Motor neuron (in vitro differentiated cells): ENCODE measurements around the gene PTPRT. TPM values are rescaled to one million over a fixed set of nuclear protein-coding genes. Genes with fewer than 3 reads are reported as not detected.
A peak's percentile ranks its signal among the peaks of the same experiment; 100 is the strongest.

ENCODE experiments used
- ATAC-seq, 8 experiments: fragments of 200-7000 bp; cut with Tn5 transposase; replicated peaks in 6 of 8; 2 replicates each; pipeline ENCODE4 v1.8.0; 2021; ENCODE audit warnings: mild to moderate bottlenecking in 8 of 8, moderate library complexity in 8 of 8
- H3K27ac ChIP-seq, 2 donors: fragments of 250-450 bp; sonication (Bioruptor Pico); 2 replicates each; pipeline ENCODE4 v1.9.0; 2021; ENCODE audit warnings: antibody characterized with exemption in 2 of 2, mild to moderate bottlenecking in 2 of 2, moderate library complexity in 1 of 2
- H3K4me1 ChIP-seq, 2 donors: fragments of 250-450 bp; sonication (Bioruptor Pico); replicated peaks in 1 of 2; 2 replicates each; pipeline ENCODE4 v1.6.1; 2021; ENCODE audit warnings: antibody characterized with exemption in 2 of 2, mild to moderate bottlenecking in 2 of 2, moderate library complexity in 1 of 2
- H3K4me3 ChIP-seq, 5 donors: fragments of 250-450 bp; sonication (Bioruptor Pico); 2 replicates each; pipeline ENCODE4 v1.9.0; 2021; ENCODE audit warnings: antibody characterized with exemption in 5 of 5, mild to moderate bottlenecking in 5 of 5, moderate library complexity in 4 of 5
- WGBS, 10 experiments: fragments of 450-650 bp; shearing (Covaris generic); methylation state at CpG; one replicate each; pipeline ENCODE4 v1.0.0; 2022; 5-methylcytosine and 5-hydroxymethylcytosine counted together
- in situ Hi-C, 9 experiments: fragments of 400-800 bp; cut with MboI; loops; one replicate each; pipeline ENCODE4 v1.15.0; 2021; ENCODE audit warnings: low sequenced_read_pairs in 9 of 9, low pct_unique_long_range_greater_than_20kb in 2 of 9; ENCODE audit not compliant: unreplicated experiment in 9 of 9
- total RNA-seq, 8 experiments: library from RNA; unstranded; fragments of 300-600 nt; gene quantifications; 2 replicates each; pipeline versions ENCODE4 v1.2.3 to v1.2.4, GENCODE V29; 2022

The PTPRT gene
- total RNA-seq, 8 experiments from 2014 or later: 0.05 to 1.0 (median 0.32) TPM; not detected in 1

DNA sequence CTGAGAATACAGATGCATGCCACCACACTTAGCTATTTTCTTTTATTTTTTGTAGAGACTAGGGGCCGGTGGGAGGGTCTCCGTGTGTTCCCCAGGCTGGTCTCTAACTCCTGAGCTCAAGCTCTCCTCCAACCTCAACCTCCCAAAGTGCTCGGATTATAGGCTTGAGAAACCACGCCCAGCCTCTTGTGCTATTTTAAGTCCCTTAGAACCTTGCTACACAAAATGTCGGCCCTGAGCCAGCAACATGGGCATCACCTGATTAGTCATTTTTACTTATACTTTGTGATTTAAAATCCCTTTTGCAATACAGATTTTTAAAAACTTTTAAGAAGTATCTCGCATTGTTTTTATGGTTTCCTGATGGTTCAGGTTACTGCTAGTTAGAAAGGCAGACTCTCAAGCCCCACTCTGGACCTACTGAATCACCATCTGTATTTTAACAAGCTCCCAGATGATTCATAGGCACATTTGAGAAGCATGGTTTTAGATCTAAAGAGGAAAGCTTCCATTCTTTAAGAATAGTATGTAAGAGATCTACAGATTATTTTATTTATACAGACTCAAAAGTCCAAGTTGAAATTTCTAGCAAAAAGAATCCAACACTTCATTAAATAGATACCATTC is 186.3 kb downstream of the PTPRT start:
- in situ Hi-C loops: no loop called here
- Histone ChIP-seq H3K27ac (no peak overlapping the region), H3K4me1 (no peaks in the 10 kb centered on the region), H3K4me3 (no peak overlapping the region)
- WGBS, 10 experiments: 0 to 85% (median 4%) methylated on average over 1 to 6 of the region's 6 CpGs; no CpG with 5 or more reads in 1 of the 10 experiments
- ATAC-seq: no peak

DNA sequence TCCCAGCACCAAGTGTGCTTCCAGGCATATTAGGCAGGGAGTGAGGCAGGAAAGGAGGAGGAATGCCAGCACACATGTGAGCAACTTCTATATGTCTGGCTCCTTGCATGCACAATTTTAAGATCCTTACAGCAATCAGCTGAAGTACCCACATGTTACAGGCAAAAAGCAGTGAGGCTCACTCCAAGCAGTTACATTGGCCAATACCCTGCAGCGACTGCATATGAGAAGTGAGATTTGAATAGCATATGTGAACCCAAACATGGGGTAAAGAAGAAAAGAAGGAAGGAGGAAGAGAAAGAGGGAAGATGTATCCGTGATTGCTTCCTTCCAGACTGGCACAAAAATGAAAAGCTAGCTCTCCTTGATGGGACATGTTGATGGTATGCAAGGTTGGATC is 193.6 kb downstream of the PTPRT start:
- in situ Hi-C loops: no loop called here
- Histone ChIP-seq H3K27ac (no peak overlapping the region), H3K4me3 (no peak overlapping the region), H3K4me1 (no peaks in the 10 kb centered on the region)
- WGBS, 10 experiments: 0 to 75% (median 10%) methylated on average over 1 to 2 of the region's 2 CpGs; no CpG with 5 or more reads in 3 of the 10 experiments
- no peak for ATAC-seq

DNA sequence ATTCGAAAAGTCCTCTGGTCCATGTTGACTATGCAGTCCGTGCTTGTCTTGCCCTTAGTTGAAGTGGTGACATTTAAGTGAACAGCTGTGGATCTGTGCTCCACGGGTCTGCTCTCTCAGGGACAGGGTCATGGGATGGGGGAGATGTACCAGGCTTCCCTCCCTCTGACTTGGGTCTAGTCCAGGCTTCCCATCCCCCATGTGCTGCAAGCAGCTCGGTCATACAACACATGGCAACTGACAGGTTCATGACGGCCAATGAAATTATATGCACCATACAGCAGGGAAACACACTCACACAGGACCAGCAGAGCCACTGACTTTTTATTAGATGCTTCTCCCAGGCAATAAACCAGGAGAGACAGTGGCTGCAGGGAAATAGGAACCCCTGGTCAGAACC is 201.4 kb downstream of the PTPRT start:
- peak in 3 of 8 experiments; percentile 39 to 74 (median 64) for ATAC-seq
- in situ Hi-C loops: no loop called here
- no peak overlapping the region for H3K27ac ChIP-seq
- H3K4me1 ChIP-seq: no peaks in the 10 kb centered on the region
- 10 to 93% (median 60%) methylated on average over 1 to 4 of the region's 5 CpGs; no CpG with 5 or more reads in 3 of the 10 experiments for WGBS, 10 experiments
- no peak overlapping the region for H3K4me3 ChIP-seq

DNA sequence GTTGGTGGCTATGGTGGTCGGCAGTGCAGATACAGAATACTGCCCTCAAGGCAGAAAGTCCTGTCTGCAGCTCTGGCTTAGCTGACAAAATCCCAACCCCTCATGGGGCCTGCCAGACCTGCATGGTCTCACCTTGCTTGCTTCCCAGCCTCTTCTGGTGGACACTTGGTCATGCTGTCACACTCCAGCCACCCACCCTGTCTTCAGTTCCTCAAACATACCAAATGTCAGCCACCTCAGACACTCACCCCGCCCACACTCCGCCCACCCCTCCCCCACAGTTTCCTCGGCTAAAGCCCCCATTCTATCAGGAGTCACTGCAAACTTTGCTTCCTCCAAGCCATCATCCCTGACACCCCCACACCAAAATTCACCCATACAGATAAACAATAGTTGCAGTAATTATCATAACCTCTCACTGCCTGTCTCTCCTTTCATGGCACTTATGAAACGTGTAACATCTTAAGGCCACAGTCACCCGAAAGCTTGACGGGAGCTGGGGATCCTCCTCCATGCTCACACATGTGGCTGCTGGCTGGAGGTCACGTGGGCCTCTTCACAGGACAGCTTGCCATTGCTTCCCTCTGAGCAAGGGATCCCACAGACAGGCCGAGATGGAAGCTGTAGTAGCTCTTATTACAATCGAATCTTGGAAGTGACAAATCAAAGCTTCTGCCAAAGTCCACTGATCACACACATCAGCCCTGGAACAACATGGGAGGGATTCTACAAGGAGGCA is 202.2 kb downstream of the PTPRT start:
- H3K27ac ChIP-seq: no peak overlapping the region
- in situ Hi-C loops: no loop called here
- ATAC-seq: no peak
- WGBS, 10 experiments: 0 to 100% (median 71%) methylated on average over 1 to 5 of the region's 10 CpGs; no CpG with 5 or more reads in 5 of the 10 experiments
- H3K4me1 ChIP-seq: no peaks in the 10 kb centered on the region
- no peak overlapping the region for H3K4me3 ChIP-seq

DNA sequence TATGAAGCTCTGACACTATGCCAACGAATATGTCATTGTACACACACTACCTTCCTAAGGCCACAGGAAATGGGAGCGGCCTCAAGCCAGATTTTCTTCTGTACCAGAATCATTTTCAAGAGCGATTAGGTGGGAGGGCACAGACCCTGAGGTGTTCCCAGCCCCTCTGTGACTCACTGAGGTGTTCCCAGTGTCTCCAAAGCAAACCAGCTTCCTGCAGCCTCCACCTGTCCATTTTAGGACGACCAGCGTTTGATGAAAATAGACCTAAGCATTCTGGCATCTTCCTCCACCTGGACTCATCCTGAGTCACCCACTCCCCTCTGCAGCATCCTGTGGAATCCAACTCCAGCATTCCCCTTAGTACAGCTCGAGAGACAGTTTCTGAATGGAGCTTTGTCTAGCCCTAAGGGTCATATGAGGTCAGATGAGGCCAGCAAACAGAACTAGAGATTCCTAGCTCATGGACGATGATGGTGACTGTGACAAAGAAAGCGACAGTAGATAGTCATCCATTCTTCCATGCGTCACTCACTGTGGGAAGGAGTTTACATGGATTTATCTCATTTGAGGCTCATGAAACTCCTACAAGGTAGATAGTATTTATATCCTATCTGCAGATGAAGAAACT is 203.4 kb downstream of the PTPRT start:
- H3K4me1 ChIP-seq: no peaks in the 10 kb centered on the region
- no peak for ATAC-seq
- WGBS, 10 experiments: 0 to 80% (median 53%) methylated on average over 1 to 8 of the region's 9 CpGs; no CpG with 5 or more reads in 1 of the 10 experiments
- H3K4me3 ChIP-seq: no peak overlapping the region
- in situ Hi-C loops: no loop called here
- H3K27ac ChIP-seq: no peak overlapping the region

DNA sequence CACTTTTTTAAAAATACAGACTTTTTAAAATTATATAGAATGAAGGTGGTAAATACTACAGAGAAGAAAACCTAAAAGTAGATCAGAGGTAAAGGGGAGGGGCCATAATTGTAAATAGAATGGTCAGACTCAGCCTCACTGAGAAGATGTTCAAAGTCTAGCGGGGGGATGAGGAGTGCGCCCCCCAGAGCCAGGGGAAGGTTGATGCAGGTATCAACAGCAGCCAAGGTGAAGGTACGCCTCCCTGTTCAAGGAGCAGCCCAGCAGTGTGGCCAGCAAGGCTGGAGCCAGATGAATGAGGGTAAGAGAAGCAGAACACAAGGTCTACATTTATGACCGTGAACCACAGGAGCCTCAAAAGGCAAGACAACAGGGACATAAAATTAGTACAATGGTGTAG is 204.1 kb downstream of the PTPRT start:
- Histone ChIP-seq H3K27ac (no peak overlapping the region), H3K4me1 (no peaks in the 10 kb centered on the region), H3K4me3 (no peak overlapping the region)
- 8 to 95% (median 69%) methylated on average over 1 to 4 of the region's 4 CpGs for WGBS, 10 experiments
- no peak for ATAC-seq
- in situ Hi-C loops: no loop called here

DNA sequence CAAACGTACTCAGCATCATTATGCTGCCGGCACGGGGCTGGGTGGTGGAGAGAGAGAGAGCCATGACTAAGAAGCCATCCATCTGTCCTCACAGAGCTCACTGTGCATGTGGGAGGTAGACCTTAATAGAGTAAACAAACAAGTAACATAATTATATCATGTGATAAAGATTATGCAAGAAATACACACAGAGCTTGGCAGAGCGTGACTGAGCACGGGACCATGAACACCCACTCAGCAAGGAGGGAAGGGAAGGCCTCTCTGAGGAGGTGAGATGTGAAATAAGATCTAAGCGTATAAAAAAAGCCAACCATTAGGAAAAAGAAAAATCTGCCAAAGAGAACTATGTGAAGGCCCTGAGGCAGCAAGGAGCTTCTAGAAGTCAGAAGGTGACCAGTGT is 207.5 kb downstream of the PTPRT start:
- WGBS, 10 experiments: 10 to 83% (median 44%) methylated on average over 2 to 6 of the region's 6 CpGs; no CpG with 5 or more reads in 1 of the 10 experiments
- no peak for ATAC-seq

DNA sequence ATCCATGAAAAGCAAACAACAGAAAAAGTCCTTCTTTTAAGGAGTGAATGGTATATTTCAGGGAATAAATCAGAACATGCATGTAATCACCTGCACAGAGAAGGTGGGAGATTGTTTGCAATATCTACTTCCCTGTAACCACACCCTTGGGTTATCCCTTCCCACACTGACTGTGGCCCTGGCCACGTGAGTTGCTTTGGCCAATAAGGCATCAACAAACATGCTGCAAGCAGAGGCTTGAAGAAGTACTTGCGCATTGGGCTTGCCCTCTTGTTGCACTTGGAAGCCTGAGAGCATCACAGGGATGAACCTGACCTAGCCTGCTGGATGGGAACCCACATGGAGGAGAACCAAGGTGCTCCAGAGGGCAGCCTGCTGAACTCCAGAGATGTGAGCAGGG is 208.5 kb downstream of the PTPRT start:
- WGBS, 10 experiments: 13 to 100% (median 40%) methylated on average over 1 to 2 of the region's 2 CpGs; no CpG with 5 or more reads in 5 of the 10 experiments
- Histone ChIP-seq H3K4me3 (no peak overlapping the region), H3K27ac (no peak overlapping the region), H3K4me1 (no peaks in the 10 kb centered on the region)
- in situ Hi-C loops: no loop called here
- ATAC-seq: no peak

More for the DNA sequence above, 207.5 kb downstream of the PTPRT start:
- no peaks in the 10 kb centered on the region for H3K4me1 ChIP-seq
- no peak overlapping the region for H3K4me3 ChIP-seq
- no peak overlapping the region for H3K27ac ChIP-seq
- in situ Hi-C loops: no loop called here

DNA sequence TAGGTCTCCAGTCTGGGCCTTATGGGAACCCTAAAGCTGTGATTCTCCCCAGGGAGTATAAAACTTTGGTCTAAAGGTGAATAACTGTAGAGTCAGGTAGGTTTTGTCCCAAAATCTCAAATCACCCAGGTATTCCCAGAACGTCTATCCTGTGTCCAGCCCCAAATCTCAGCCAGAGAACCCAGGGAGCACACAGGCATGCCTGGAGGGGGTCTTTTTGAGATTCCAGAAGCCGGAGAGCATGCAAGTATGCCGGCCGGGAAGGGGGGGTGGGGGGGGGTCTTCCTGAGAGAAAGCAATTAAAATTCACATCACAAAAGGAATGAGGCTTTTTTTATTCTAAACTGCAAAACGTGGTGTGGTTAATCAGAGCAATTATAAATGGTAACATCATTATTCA is 210.0 kb downstream of the PTPRT start:
- no peak overlapping the region for H3K27ac ChIP-seq
- H3K4me1 ChIP-seq: no peaks in the 10 kb centered on the region
- 0% methylated on average over 1 to 2 of the region's 5 CpGs; no CpG with 5 or more reads in 3 of the 10 experiments for WGBS, 10 experiments
- in situ Hi-C loops: no loop called here
- H3K4me3 ChIP-seq: no peak overlapping the region
- ATAC-seq: no peak

DNA sequence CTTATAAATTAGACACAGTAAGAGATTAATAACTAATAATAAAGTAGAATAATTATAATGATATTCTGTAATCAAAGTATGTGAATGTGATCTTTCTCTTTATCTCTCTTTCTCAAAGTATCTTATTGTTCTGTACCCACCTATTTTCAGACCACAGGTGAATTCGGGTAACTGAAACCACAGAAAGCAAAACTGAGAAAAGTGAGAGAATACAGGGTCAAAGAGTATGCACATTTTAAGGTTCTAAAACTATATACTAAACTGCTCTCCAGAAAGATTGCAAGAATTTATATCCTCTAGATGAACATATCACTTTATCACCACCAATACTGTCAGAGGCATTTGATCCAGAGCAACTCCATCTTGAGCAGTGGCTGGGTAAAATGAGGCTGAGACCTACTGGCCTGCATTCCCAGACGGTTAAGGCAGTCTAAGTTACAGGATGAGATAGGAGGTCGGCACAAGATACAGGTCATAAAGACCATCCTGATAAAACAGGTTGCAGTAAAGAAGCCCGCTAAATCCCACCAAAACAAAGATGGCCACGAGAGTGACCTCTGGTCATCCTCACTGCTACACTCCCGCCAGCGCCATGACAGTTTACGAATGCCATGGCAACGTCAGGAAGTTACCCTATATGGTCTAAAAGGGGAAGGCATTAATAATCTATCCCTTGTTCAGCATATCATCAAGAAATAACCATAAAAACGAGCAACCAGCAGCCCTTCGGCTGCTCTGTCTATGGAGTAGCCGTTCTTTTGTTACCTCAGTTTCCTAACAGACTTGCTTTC is 211.3 kb downstream of the PTPRT start:
- ATAC-seq: no peak
- H3K27ac ChIP-seq: no peak overlapping the region
- no peak overlapping the region for H3K4me3 ChIP-seq
- 0 to 92% (median 52%) methylated on average over 1 to 12 of the region's 12 CpGs for WGBS, 10 experiments
- no peaks in the 10 kb centered on the region for H3K4me1 ChIP-seq
- in situ Hi-C loops: no loop called here

DNA sequence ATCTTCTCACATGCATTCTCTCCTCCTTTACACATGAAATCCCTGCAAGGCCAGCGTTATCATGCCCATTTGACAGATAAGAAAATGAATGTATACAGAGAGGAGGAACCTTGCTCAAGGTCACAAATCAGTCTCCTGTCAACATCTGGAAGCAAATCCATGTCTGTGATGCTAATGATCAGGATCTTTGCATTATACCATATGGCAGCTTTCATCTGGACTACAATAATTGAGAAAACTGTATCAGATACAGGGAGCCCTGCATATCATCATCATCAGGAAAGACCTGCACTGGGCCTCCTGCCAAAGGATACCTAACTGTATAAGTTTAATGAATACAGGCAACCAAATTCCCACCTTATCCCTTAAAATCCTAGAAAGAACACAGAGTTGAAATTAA is 213.7 kb downstream of the PTPRT start:
- in situ Hi-C loops: no loop called here
- Histone ChIP-seq H3K27ac (no peak overlapping the region), H3K4me3 (no peak overlapping the region), H3K4me1 (no peaks in the 10 kb centered on the region)
- WGBS, 10 experiments: 0 to 100% (median 29%) methylated on average over 1 of the region's 1 CpG; no CpG with 5 or more reads in 4 of the 10 experiments
- no peak for ATAC-seq

DNA sequence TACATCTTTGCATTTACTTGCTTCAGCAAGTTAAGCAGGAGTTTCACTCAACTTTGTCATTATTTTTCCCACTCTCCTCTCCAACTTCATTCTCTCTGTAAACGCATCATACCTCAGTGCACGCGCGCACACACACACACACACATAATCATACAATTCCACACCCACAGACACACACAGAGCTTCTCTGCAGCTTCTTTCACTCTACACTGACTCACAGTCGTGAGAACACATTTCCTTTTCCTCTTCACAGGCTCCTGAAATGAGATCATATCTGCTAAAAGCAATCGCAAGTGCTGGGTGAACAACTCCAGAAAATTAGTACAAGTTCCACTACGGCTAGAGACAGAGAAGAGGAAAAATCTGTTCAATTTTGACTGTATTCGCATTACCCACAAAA is 215.4 kb downstream of the PTPRT start:
- H3K4me3 ChIP-seq: no peak overlapping the region
- H3K27ac ChIP-seq: no peak overlapping the region
- 0 to 100% (median 65%) methylated on average over 2 to 8 of the region's 8 CpGs for WGBS, 10 experiments
- in situ Hi-C loops: loop anchor here in 1 of 9 experiments (25.0 kb wide), 1 partner anchor 112 kb away; no protein-coding TSS in a partner anchor
- no peaks in the 10 kb centered on the region for H3K4me1 ChIP-seq
- no peak for ATAC-seq

DNA sequence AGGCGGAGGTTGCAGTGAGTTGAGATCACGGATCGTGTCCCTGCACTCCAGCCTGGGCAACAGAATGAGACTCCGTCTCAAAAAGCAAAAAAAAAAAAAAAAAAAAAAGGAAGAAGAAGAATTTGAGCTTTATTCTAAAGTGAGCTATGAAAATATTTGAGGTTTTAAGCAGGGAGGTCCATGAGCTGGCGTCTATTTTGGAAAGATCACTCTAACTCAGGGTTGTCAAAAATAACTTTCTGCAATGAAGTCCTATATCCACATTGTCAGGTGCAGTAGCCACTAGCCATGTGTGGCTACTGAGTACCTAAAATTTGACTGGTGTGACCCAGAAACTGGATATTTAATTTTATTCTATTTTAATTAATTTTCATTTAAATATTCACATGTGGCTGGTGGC is 217.1 kb downstream of the PTPRT start:
- no peak for ATAC-seq
- Histone ChIP-seq H3K27ac (no peak overlapping the region), H3K4me3 (no peak overlapping the region), H3K4me1 (no peaks in the 10 kb centered on the region)
- 0 to 88% (median 54%) methylated on average over 1 to 5 of the region's 5 CpGs; no CpG with 5 or more reads in 2 of the 10 experiments for WGBS, 10 experiments
- in situ Hi-C loops: loop anchor here in 1 of 9 experiments (25.0 kb wide), 1 partner anchor 110 kb away; no protein-coding TSS in a partner anchor
